ENCODE measurements around the gene EFCAB6. TPM values are rescaled to one million over a fixed set of nuclear protein-coding genes. Genes with fewer than 3 reads are reported as not detected.

The EFCAB6 gene
- total and polyA plus RNA-seq, 2 donors (not counting 3 experiments of a cell fraction or from before 2014, with no cell fraction given) = 0.07 to 0.31 TPM

- no TSS peak for BruUV-seq (replicated peaks)
- dilution Hi-C loops (cut with MboI; ENCODE audit: extremely low pct_ligation_motif_present, low sequenced_read_pairs) = no loop called here
- H3K9ac ChIP-seq (replicated peaks; ENCODE audit: extremely low read depth, insufficient read depth, low read length) = no peak overlapping the region
- H3K79me2 ChIP-seq (ENCODE audit: control insufficient read depth, insufficient read depth, low read length) = no peaks in the 10 kb centered on the region
- no peak for FAIRE-seq
- H3K4me1 ChIP-seq (ENCODE audit: control insufficient read depth, extremely low read depth, insufficient read depth, low read length) = no peaks in the 10 kb centered on the region
- intact Hi-C loops (cut with micrococcal nuclease) = no loop called here
- no peaks in the 10 kb centered on the region for H4K20me1 ChIP-seq (replicated peaks; ENCODE audit: control insufficient read depth, extremely low read depth, insufficient read depth, low read length)
- DNase-seq (ENCODE audit: low read depth, low spot score) = no peak
- H3K4me3 ChIP-seq (replicated peaks in 1 of 3; ENCODE audit: insufficient read depth in 1 of 3, low read depth in 1 of 3, low read length in 3 of 3) = no peak overlapping the region
- CTCF ChIA-PET = no interaction called here
- no peak overlapping the region for H3K27ac ChIP-seq (ENCODE audit: insufficient read depth, low read depth, low read length)
- H3K27me3 ChIP-seq (ENCODE audit: control insufficient read depth in 2 of 2, insufficient read depth in 2 of 2, low read length in 2 of 2) = no peaks in the 10 kb centered on the region
- H3K36me3 ChIP-seq (ENCODE audit: control insufficient read depth in 2 of 2, extremely low read depth in 1 of 2, insufficient read depth in 2 of 2, low read length in 2 of 2) = no peaks in the 10 kb centered on the region
- no peaks in the 10 kb centered on the region for H3K9me3 ChIP-seq (replicated peaks; ENCODE audit: control insufficient read depth, insufficient read depth, low read length)
- no peak for TF ChIP-seq GATA2 (IDR thresholded peaks at IDR 0.05; ENCODE audit: insufficient read depth, insufficient read length, low read depth, low read length)
- no peak for TF ChIP-seq CTCF (IDR thresholded peaks at IDR 0.05; ENCODE audit: extremely low read depth in 1 of 2, insufficient read depth in 1 of 2, low read depth in 1 of 2, low read length in 2 of 2)
- TF ChIP-seq MYC (IDR thresholded peaks at IDR 0.05; ENCODE audit: low read depth, low read length) = no peak
- TF ChIP-seq MAX (IDR thresholded peaks at IDR 0.05; ENCODE audit: insufficient read depth, insufficient read length) = no peak
- TF ChIP-seq FOS (IDR thresholded peaks at IDR 0.05; ENCODE audit: borderline replicate concordance, insufficient read depth, low read length) = no peak
- TF ChIP-seq POLR2A (IDR thresholded peaks at IDR 0.05; ENCODE audit: low read depth, low read length) = no peak
- TF ChIP-seq POLR2AphosphoS5 (IDR thresholded peaks at IDR 0.05; ENCODE audit: insufficient read depth, low read depth, low read length) = no peak
- no peak for TF ChIP-seq EZH2 (IDR thresholded peaks at IDR 0.05; ENCODE audit: borderline replicate concordance, low read depth, low read length, severe bottlenecking)
- no peak for TF ChIP-seq JUN (IDR thresholded peaks at IDR 0.05; ENCODE audit: borderline replicate concordance, insufficient read depth, insufficient read length, low read depth)
- H2AFZ ChIP-seq (ENCODE audit: low read depth, low read length) = no peak overlapping the region
- POLR2A ChIA-PET = no interaction called here
- H3K4me2 ChIP-seq (ENCODE audit: insufficient read depth, low read length) = no peak overlapping the region
- no peaks in the 10 kb centered on the region for H3K9me1 ChIP-seq (replicated peaks; ENCODE audit: control insufficient read depth, extremely low read depth, insufficient read depth, low read length)
These were observed 250.5 kb downstream of the EFCAB6 start for GRCh38 chr22:43561415-43562178.

Measured in endothelial cell of umbilical vein (primary cell).